UCSD-AML1 (cell line): ENCODE data around the gene CARD8.

Experiments used
- DNase-seq: peaks from one replicate; lab custom pipeline; 2025; ENCODE audit not compliant: unreplicated experiment; lab: John Stamatoyannopoulos, UW

Gene CARD8

GRCh38 chr19:48213959-48214358 lies 41.8 kb downstream of the CARD8 start:
- no peak for DNase-seq

GRCh38 chr19:48210005-48210404 lies 45.7 kb downstream of the CARD8 start:
- no peak for DNase-seq

- no peak for DNase-seq
Observed at GRCh38 chr19:48206397-48207093, 49.2 kb downstream of the CARD8 start.

- peak; percentile 92 for DNase-seq
Observed at GRCh38 chr19:48203794-48204628, 51.7 kb downstream of the CARD8 start.

- no peak for DNase-seq
Observed at GRCh38 chr19:48203222-48203793, 52.4 kb downstream of the CARD8 start.

- peak; percentile 49 for DNase-seq
Observed at GRCh38 chr19:48196933-48197665, 58.6 kb downstream of the CARD8 start.

GRCh38 chr19:48196321-48196763 lies 59.4 kb downstream of the CARD8 start:
- no peak for DNase-seq

- no peak for DNase-seq
Observed at GRCh38 chr19:48194844-48195830, 60.6 kb downstream of the CARD8 start.

GRCh38 chr19:48194041-48194843 lies 61.5 kb downstream of the CARD8 start:
- no peak for DNase-seq

GRCh38 chr19:48192750-48193149 lies 63.0 kb downstream of the CARD8 start:
- DNase-seq, result no peak

GRCh38 chr19:48190885-48191284 lies 64.8 kb downstream of the CARD8 start:
- no peak for DNase-seq

GRCh38 chr19:48190288-48190884 lies 65.3 kb downstream of the CARD8 start:
- no peak for DNase-seq

GRCh38 chr19:48186541-48186991 lies 69.1 kb downstream of the CARD8 start:
- no peak for DNase-seq

GRCh38 chr19:48186015-48186414 lies 69.7 kb downstream of the CARD8 start:
- no peak for DNase-seq

GRCh38 chr19:48183356-48183755 lies 72.4 kb downstream of the CARD8 start:
- no peak for DNase-seq

GRCh38 chr19:48182434-48182833 lies 73.3 kb downstream of the CARD8 start:
- DNase-seq, result no peak

- no peak for DNase-seq
Observed at GRCh38 chr19:48181505-48181904, 74.2 kb downstream of the CARD8 start.

- DNase-seq, result no peak
Observed at GRCh38 chr19:48176226-48176625, 79.5 kb downstream of the CARD8 start.

- DNase-seq, result peak; percentile 39
Observed at GRCh38 chr19:48175578-48175977, 80.1 kb downstream of the CARD8 start.
